Thyroid gland (tissue), 4 donors: ENCODE data around the gene C1orf159.

Experiments
- CTCF ChIP-seq, 6 experiments: fragments of 200-600 bp in 3 of 6; fragments of 450-650 bp in 3 of 6; sonication (generic) in 3 of 6; IDR thresholded peaks; one replicate each; pipeline ENCODE4 v1.5.1; 2016 to 2019; ENCODE audit warnings: antibody characterized with exemption in 6 of 6, mild to moderate bottlenecking in 2 of 6, inconsistent platforms in 1 of 6, moderate library complexity in 1 of 6
- POLR2A ChIP-seq, 2 donors: fragments of 450-650 bp; IDR thresholded peaks; one replicate each; pipeline ENCODE4 v1.6.1; 2017; ENCODE audit warnings: antibody characterized with exemption in 2 of 2, mild to moderate bottlenecking in 2 of 2, moderate library complexity in 1 of 2

GRCh38 chr1:1161683-1162079, 45.8 kb upstream of the C1orf159 start:
- TF ChIP-seq CTCF (IDR thresholded peaks at IDR 0.05) (no peak), POLR2A (IDR thresholded peaks at IDR 0.05) (no peak)
